Liver (tissue), 9 donors: ENCODE data around the gene PFKP. TPM values are rescaled to one million over a fixed set of nuclear protein-coding genes. Genes with fewer than 3 reads are reported as not detected.

ENCODE experiments used
- DNase-seq: peaks from one replicate; pipeline ENCODE4 v3.0.0-alpha.2; 2017; ENCODE audit warnings: low spot score
- H3K27ac ChIP-seq, 2 donors: one replicate each; pipeline ENCODE4 v1.7.0; 2013; ENCODE audit warnings: inconsistent platforms in 2 of 2, low read length in 2 of 2, control low read depth in 1 of 2, low read depth in 1 of 2, mild to moderate bottlenecking in 1 of 2
- H3K27me3 ChIP-seq, 4 donors: one replicate each; pipeline versions ENCODE4 v1.6.1 to v1.7.0; 2013; ENCODE audit warnings: low read length in 3 of 4, inconsistent platforms in 1 of 4, mild to moderate bottlenecking in 1 of 4, moderate library complexity in 1 of 4; ENCODE audit not compliant: control insufficient read depth in 4 of 4, insufficient read depth in 4 of 4
- H3K36me3 ChIP-seq, 4 donors: one replicate each; pipeline versions ENCODE4 v1.6.1 to v1.7.0; 2013; ENCODE audit warnings: low read length in 3 of 4, mild to moderate bottlenecking in 3 of 4, low read depth in 1 of 4, moderate library complexity in 1 of 4; ENCODE audit not compliant: control insufficient read depth in 4 of 4, insufficient read depth in 3 of 4
- H3K4me1 ChIP-seq, 4 donors: one replicate each; pipeline versions ENCODE4 v1.6.1 to v1.7.0; 2013; ENCODE audit warnings: low read length in 3 of 4, mild to moderate bottlenecking in 3 of 4, moderate library complexity in 1 of 4; ENCODE audit not compliant: control insufficient read depth in 4 of 4, insufficient read depth in 4 of 4
- H3K4me3 ChIP-seq, 3 donors: one replicate each; pipeline versions ENCODE4 v1.6.1 to v1.7.0; 2013; ENCODE audit warnings: low read length in 3 of 3, control low read depth in 1 of 3, low read depth in 1 of 3, mild to moderate bottlenecking in 1 of 3
- H3K9ac ChIP-seq, 2 donors: one replicate each; pipeline ENCODE4 v1.7.0; 2013; ENCODE audit warnings: low read length in 2 of 2, mild to moderate bottlenecking in 2 of 2, moderate library complexity in 2 of 2, control low read depth in 1 of 2, low read depth in 1 of 2
- H3K9me3 ChIP-seq, 4 donors: one replicate each; pipeline versions ENCODE4 v1.6.1 to v1.7.0; 2013; ENCODE audit warnings: low read length in 3 of 4; ENCODE audit not compliant: control insufficient read depth in 4 of 4
- EGR1 ChIP-seq, 2 donors: IDR thresholded peaks; 2 replicates each; pipeline ENCODE4 v1.6.1; 2016 to 2018; ENCODE audit warnings: antibody characterized with exemption in 2 of 2, low read depth in 2 of 2
- FOXA1 ChIP-seq: IDR thresholded peaks from 2 replicates; pipeline ENCODE4 v1.6.1; 2016; ENCODE audit warnings: antibody characterized with exemption
- FOXA2 ChIP-seq: IDR thresholded peaks from 2 replicates; pipeline ENCODE4 v1.6.1; 2016; ENCODE audit warnings: antibody characterized with exemption
- HNF4A ChIP-seq, 2 donors: conservative IDR thresholded peaks; 2 replicates each; pipeline ENCODE4 v1.6.1; 2016; ENCODE audit warnings: antibody characterized with exemption in 2 of 2, mild to moderate bottlenecking in 2 of 2
- HNF4G ChIP-seq: IDR thresholded peaks from 2 replicates; pipeline ENCODE4 v1.6.1; 2016; ENCODE audit warnings: antibody characterized with exemption
- JUND ChIP-seq, 2 donors: IDR thresholded peaks; 2 replicates each; pipeline ENCODE4 v1.6.1; 2016; ENCODE audit warnings: antibody characterized with exemption in 2 of 2
- RAD21 ChIP-seq, 2 donors: IDR thresholded peaks; 2 replicates each; pipeline ENCODE4 v1.6.1; 2016; ENCODE audit warnings: antibody characterized with exemption in 2 of 2, mild to moderate bottlenecking in 2 of 2
- RXRA ChIP-seq, 2 donors: IDR thresholded peaks; 2 replicates each; pipeline ENCODE4 v1.6.1; 2017 to 2018; ENCODE audit warnings: antibody characterized with exemption in 2 of 2, mild to moderate bottlenecking in 1 of 2
- SP1 ChIP-seq: IDR thresholded peaks from 2 replicates; pipeline ENCODE4 v1.6.1; 2018; ENCODE audit warnings: antibody characterized with exemption, mild to moderate bottlenecking
- TAF1 ChIP-seq: conservative IDR thresholded peaks from 2 replicates; pipeline ENCODE4 v1.6.1; 2016; ENCODE audit warnings: antibody characterized with exemption, mild to moderate bottlenecking
- YY1 ChIP-seq: IDR thresholded peaks from 2 replicates; pipeline ENCODE4 v1.6.1; 2016; ENCODE audit warnings: antibody characterized with exemption, mild to moderate bottlenecking
- WGBS: extraction: QIAGEN DNeasy Blood & Tissue Kit; methylation state at CpG from one replicate; pipeline ENCODE4 v1.1.7; 2013; 5-methylcytosine and 5-hydroxymethylcytosine counted together
- polyA plus RNA-seq, 2 donors: library from polyadenylated mRNA; stranded (reverse) in 1 of 2; unstranded in 1 of 2; fragments of 200-250 nt in 1 of 2; fragments of >200 nt in 1 of 2; fragmentation: Nextera tagmentation in 1 of 2; extraction: Ambion mirVana in 1 of 2; gene quantifications; one replicate each; pipeline versions ENCODE4 v1.2.1 to v1.2.3, GENCODE V29; 2013 to 2015
- total RNA-seq, 2 donors: library from RNA; depleted of rRNA; stranded (reverse); fragments of >200 nt; gene quantifications; one replicate each; pipeline ENCODE4 v1.2.3, GENCODE V29; 2014
- TF ChIP-seq, protein P1 (sequence below): IDR thresholded peaks from 2 replicates; pipeline ENCODE4 v1.6.1; 2016; ENCODE audit warnings: antibody characterized with exemption
- TF ChIP-seq, protein P2 (sequence below): IDR thresholded peaks from 2 replicates; pipeline ENCODE4 v1.6.1; 2016; ENCODE audit warnings: antibody characterized with exemption
- TF ChIP-seq, protein P3 (sequence below): IDR thresholded peaks from 2 replicates; pipeline ENCODE4 v1.6.1; 2016; ENCODE audit warnings: antibody characterized with exemption, mild to moderate bottlenecking
- donor health status: healthy.
- donor health status: healthy.
- donor health status: healthy.
- donor health status: healthy.
- donor health status: healthy.

The PFKP gene
- total and polyA plus RNA-seq, 4 donors = 1.1 to 5.0 (median 2.8) TPM

DNA sequence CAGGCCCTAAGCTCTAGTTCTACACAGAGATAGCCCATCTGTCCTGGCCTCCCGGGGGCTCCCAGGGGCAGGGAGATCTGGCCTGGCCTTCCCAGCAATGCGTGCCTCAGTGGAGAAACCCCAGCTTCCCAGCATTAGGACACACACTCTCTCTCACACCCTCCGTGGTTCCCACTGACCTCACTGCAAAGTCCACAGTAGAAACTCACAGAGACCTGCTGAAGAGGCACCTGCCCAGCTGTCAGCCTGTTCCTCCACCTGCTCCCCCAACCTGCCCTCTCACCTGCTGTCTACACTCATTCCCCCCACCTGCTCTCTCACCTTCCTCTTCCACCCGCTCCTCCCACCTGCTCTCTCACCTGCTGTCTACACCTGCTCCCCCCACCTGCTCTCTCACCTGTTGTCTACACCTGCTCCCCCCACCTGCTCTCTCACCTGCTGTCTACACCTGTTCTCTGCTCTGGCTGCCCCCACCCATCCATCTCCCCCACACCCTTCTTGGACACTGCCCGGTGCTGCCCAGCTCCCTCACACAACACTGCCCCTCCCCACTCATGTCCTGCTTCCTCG is 21.1 kb upstream of the PFKP start:
- Histone ChIP-seq H3K27me3 (peaks cover 0 to 4% (median under 1%) of the 10 kb centered on the region in 4 donors), H3K9ac (no peak overlapping the region), H3K36me3 (no peaks in the 10 kb centered on the region), H3K4me1 (no peaks in the 10 kb centered on the region), H3K4me3 (no peak overlapping the region), H3K9me3 (no peaks in the 10 kb centered on the region), H3K27ac (no peak overlapping the region)
- DNase-seq = no peak
- 66% methylated on average over 6 of the region's 6 CpGs for WGBS
- TF ChIP-seq HNF4A (conservative IDR thresholded peaks at IDR 0.05) (no peak), TAF1 (no peak), RXRA (IDR thresholded peaks at IDR 0.05) (no peak), RAD21 (IDR thresholded peaks at IDR 0.05) (no peak), YY1 (no peak), FOXA2 (no peak), SP1 (no peak), FOXA1 (no peak), JUND (IDR thresholded peaks at IDR 0.05) (no peak), EGR1 (IDR thresholded peaks at IDR 0.05; ENCODE audit: low read depth in 2 of 2) (no peak), HNF4G (no peak)
- TF ChIP-seq, protein P1, sequence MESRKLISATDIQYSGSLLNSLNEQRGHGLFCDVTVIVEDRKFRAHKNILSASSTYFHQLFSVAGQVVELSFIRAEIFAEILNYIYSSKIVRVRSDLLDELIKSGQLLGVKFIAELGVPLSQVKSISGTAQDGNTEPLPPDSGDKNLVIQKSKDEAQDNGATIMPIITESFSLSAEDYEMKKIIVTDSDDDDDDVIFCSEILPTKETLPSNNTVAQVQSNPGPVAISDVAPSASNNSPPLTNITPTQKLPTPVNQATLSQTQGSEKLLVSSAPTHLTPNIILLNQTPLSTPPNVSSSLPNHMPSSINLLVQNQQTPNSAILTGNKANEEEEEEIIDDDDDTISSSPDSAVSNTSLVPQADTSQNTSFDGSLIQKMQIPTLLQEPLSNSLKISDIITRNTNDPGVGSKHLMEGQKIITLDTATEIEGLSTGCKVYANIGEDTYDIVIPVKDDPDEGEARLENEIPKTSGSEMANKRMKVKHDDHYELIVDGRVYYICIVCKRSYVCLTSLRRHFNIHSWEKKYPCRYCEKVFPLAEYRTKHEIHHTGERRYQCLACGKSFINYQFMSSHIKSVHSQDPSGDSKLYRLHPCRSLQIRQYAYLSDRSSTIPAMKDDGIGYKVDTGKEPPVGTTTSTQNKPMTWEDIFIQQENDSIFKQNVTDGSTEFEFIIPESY = no peak
- TF ChIP-seq, protein P2, sequence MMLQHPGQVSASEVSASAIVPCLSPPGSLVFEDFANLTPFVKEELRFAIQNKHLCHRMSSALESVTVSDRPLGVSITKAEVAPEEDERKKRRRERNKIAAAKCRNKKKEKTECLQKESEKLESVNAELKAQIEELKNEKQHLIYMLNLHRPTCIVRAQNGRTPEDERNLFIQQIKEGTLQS = no peak
- TF ChIP-seq, protein P3, sequence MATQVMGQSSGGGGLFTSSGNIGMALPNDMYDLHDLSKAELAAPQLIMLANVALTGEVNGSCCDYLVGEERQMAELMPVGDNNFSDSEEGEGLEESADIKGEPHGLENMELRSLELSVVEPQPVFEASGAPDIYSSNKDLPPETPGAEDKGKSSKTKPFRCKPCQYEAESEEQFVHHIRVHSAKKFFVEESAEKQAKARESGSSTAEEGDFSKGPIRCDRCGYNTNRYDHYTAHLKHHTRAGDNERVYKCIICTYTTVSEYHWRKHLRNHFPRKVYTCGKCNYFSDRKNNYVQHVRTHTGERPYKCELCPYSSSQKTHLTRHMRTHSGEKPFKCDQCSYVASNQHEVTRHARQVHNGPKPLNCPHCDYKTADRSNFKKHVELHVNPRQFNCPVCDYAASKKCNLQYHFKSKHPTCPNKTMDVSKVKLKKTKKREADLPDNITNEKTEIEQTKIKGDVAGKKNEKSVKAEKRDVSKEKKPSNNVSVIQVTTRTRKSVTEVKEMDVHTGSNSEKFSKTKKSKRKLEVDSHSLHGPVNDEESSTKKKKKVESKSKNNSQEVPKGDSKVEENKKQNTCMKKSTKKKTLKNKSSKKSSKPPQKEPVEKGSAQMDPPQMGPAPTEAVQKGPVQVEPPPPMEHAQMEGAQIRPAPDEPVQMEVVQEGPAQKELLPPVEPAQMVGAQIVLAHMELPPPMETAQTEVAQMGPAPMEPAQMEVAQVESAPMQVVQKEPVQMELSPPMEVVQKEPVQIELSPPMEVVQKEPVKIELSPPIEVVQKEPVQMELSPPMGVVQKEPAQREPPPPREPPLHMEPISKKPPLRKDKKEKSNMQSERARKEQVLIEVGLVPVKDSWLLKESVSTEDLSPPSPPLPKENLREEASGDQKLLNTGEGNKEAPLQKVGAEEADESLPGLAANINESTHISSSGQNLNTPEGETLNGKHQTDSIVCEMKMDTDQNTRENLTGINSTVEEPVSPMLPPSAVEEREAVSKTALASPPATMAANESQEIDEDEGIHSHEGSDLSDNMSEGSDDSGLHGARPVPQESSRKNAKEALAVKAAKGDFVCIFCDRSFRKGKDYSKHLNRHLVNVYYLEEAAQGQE = no peak

DNA sequence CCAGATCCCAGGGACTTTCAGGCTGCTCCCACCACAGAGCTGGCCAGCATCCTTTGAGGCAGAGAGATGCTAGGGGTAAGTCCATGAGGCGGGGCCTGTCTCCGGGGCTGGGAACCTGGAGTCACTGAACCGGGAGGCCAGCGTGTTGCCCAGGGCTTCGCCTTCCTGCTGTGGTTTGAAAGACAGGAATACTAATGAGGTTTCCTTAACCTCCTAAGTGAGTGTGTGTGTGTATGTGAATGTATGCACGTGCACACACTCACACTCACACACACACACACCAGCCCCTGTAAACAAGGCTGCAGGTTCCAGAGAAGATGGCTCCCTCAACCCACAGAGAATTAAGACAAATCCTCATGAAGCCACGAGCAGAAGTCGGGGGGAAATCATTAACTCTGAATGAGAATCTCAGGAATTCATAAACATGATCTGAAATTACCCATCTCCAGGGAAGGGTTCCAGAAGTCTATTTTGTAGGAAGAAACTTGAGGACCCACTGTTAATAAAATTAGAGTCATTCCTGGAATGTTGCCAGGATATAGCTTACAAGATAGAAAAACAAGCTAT is 20.3 kb upstream of the PFKP start:
- Histone ChIP-seq H3K4me3 (no peak overlapping the region), H3K27ac (no peak overlapping the region), H3K9me3 (no peaks in the 10 kb centered on the region), H3K4me1 (no peaks in the 10 kb centered on the region), H3K36me3 (no peaks in the 10 kb centered on the region), H3K9ac (no peak overlapping the region), H3K27me3 (peaks cover 0 to 4% (median under 1%) of the 10 kb centered on the region in 4 donors)
- TF ChIP-seq, protein P2 = no peak
- peak in 1 of 2 donors; percentile 22 for TF ChIP-seq RXRA (IDR thresholded peaks at IDR 0.05)
- WGBS = 59% methylated on average over 8 of the region's 8 CpGs
- no peak for DNase-seq
